Measurements from ENCODE around the gene PIP5K1B. TPM values are rescaled to one million over a fixed set of nuclear protein-coding genes. Genes with fewer than 3 reads are reported as not detected.

The PIP5K1B gene
- total and polyA plus RNA-seq, 2 of the 13 experiments (the other 11 are each of a cell fraction or from before 2014, with no cell fraction given): 15.8 to 17.5 TPM

DNA sequence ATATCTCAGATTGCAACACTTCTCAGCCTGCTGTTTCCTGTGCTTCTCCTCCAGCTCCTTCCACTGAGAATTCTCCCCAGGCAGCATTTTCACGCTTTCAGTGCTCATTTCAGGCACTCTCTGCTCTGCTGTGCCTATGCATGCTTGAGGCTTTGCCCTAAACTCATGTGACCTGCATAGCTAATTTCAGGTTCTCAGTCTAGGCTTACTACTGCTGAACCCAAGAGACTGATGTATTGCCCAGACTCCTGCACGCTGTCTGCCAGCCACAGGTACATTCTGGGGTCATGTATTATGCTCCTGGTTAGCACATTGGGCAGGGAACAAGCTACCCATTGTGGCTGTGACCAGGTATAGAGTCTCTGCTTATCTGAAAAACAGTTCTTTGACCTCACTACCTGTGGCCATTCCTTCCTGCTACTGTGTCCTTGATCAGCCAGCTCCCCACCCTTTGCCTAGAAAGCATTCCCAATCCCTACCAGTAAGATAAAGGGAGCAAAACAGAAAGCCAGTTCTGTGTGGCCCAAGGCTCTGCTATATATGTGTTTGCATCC, 34.7 kb downstream of the PIP5K1B start (continued):
- TF ChIP-seq, protein P1, sequence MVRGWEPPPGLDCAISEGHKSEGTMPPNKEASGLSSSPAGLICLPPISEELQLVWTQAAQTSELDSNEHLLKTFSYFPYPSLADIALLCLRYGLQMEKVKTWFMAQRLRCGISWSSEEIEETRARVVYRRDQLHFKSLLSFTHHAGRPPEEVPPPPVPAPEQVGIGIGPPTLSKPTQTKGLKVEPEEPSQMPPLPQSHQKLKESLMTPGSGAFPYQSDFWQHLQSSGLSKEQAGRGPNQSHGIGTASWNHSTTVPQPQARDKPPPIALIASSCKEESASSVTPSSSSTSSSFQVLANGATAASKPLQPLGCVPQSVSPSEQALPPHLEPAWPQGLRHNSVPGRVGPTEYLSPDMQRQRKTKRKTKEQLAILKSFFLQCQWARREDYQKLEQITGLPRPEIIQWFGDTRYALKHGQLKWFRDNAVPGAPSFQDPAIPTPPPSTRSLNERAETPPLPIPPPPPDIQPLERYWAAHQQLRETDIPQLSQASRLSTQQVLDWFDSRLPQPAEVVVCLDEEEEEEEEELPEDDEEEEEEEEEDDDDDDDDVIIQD (CRISPR knock-in tag; IDR thresholded peaks at IDR 0.05; ENCODE audit: low read depth): peak; percentile 61; the same call in 1 of the 2 replicates
- TF ChIP-seq ZKSCAN8 (CRISPR knock-in tag; IDR thresholded peaks at IDR 0.05; ENCODE audit: borderline replicate concordance) (peak; percentile 56), TCF7L2 (IDR thresholded peaks at IDR 0.05; ENCODE audit: low read depth, low read length) (no peak), SATB2 (CRISPR knock-in tag; IDR thresholded peaks at IDR 0.05) (no peak), ZNF225 (CRISPR knock-in tag; IDR thresholded peaks at IDR 0.05) (no peak), HNRNPH1 (optimal IDR thresholded peaks at IDR 0.05; ENCODE audit: low read depth, low read length) (no peak), ZNF557 (CRISPR knock-in tag; IDR thresholded peaks at IDR 0.05) (no peak), CBX2 (IDR thresholded peaks at IDR 0.05; ENCODE audit: low read depth, low read length) (no peak), CBX2 (CRISPR knock-in tag; IDR thresholded peaks at IDR 0.05; ENCODE audit: low read depth) (no peak), ZNF232 (CRISPR knock-in tag; IDR thresholded peaks at IDR 0.05; ENCODE audit: borderline replicate concordance) (no peak), SMYD3 (CRISPR knock-in tag; IDR thresholded peaks at IDR 0.05) (no peak), KDM2A (CRISPR knock-in tag; IDR thresholded peaks at IDR 0.05; ENCODE audit: borderline replicate concordance, low read depth) (peak; percentile 41; the same call in 1 of the 2 replicates), CBFB (CRISPR knock-in tag; IDR thresholded peaks at IDR 0.05) (no peak; the same call in 1 of the 2 replicates), ZNF3 (CRISPR knock-in tag; IDR thresholded peaks at IDR 0.05) (0 out of 2 replicates have a peak, but pooled peaks have one; percentile 39), KLF9 (CRISPR knock-in tag; IDR thresholded peaks at IDR 0.05; ENCODE audit: low read depth) (no peak), TEAD2 (CRISPR knock-in tag; IDR thresholded peaks at IDR 0.05) (no peak)
- TF ChIP-seq, protein P2, sequence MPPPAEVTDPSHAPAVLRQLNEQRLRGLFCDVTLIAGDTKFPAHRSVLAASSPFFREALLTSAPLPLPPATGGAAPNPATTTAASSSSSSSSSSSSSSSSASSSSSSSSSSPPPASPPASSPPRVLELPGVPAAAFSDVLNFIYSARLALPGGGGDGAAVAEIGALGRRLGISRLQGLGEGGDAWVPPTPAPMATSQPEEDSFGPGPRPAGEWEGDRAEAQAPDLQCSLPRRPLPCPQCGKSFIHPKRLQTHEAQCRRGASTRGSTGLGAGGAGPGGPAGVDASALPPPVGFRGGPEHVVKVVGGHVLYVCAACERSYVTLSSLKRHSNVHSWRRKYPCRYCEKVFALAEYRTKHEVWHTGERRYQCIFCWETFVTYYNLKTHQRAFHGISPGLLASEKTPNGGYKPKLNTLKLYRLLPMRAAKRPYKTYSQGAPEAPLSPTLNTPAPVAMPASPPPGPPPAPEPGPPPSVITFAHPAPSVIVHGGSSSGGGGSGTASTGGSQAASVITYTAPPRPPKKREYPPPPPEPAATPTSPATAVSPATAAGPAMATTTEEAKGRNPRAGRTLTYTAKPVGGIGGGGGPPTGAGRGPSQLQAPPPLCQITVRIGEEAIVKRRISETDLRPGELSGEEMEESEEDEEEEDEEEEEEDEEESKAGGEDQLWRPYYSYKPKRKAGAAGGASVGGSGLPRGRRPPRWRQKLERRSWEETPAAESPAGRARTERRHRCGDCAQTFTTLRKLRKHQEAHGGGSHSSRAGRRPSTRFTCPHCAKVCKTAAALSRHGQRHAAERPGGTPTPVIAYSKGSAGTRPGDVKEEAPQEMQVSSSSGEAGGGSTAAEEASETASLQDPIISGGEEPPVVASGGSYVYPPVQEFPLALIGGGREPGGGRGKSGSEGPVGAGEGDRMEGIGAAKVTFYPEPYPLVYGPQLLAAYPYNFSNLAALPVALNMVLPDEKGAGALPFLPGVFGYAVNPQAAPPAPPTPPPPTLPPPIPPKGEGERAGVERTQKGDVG (CRISPR knock-in tag; IDR thresholded peaks at IDR 0.05; ENCODE audit: borderline replicate concordance): no peak
- TF ChIP-seq, protein P3, sequence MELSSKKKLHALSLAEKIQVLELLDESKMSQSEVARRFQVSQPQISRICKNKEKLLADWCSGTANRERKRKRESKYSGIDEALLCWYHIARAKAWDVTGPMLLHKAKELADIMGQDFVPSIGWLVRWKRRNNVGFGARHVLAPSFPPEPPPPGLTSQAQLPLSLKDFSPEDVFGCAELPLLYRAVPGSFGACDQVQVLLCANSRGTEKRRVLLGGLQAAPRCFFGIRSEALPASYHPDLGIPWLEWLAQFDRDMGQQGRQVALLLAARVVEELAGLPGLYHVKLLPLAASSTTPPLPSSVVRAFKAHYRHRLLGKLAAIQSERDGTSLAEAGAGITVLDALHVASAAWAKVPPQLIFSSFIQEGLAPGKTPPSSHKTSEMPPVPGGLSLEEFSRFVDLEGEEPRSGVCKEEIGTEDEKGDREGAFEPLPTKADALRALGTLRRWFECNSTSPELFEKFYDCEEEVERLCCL (CRISPR knock-in tag; IDR thresholded peaks at IDR 0.05; ENCODE audit: borderline replicate concordance): no peak
- TF ChIP-seq, protein P4, sequence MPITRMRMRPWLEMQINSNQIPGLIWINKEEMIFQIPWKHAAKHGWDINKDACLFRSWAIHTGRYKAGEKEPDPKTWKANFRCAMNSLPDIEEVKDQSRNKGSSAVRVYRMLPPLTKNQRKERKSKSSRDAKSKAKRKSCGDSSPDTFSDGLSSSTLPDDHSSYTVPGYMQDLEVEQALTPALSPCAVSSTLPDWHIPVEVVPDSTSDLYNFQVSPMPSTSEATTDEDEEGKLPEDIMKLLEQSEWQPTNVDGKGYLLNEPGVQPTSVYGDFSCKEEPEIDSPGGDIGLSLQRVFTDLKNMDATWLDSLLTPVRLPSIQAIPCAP (CRISPR knock-in tag; IDR thresholded peaks at IDR 0.05; ENCODE audit: low read depth): no peak
- TF ChIP-seq, protein P5, sequence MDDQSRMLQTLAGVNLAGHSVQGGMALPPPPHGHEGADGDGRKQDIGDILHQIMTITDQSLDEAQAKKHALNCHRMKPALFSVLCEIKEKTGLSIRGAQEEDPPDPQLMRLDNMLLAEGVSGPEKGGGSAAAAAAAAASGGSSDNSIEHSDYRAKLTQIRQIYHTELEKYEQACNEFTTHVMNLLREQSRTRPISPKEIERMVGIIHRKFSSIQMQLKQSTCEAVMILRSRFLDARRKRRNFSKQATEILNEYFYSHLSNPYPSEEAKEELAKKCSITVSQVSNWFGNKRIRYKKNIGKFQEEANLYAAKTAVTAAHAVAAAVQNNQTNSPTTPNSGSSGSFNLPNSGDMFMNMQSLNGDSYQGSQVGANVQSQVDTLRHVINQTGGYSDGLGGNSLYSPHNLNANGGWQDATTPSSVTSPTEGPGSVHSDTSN (CRISPR knock-in tag; IDR thresholded peaks at IDR 0.05; ENCODE audit: borderline replicate concordance): no peak
- TF ChIP-seq, protein P6, sequence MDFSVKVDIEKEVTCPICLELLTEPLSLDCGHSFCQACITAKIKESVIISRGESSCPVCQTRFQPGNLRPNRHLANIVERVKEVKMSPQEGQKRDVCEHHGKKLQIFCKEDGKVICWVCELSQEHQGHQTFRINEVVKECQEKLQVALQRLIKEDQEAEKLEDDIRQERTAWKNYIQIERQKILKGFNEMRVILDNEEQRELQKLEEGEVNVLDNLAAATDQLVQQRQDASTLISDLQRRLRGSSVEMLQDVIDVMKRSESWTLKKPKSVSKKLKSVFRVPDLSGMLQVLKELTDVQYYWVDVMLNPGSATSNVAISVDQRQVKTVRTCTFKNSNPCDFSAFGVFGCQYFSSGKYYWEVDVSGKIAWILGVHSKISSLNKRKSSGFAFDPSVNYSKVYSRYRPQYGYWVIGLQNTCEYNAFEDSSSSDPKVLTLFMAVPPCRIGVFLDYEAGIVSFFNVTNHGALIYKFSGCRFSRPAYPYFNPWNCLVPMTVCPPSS (IDR thresholded peaks at IDR 0.05): no peak
